AG09319 (cell line): ENCODE measurements around the gene JMJD6.
"Not testable (repeated sequence)": the region's sequence is repeated elsewhere in the genome, so short reads cannot be mapped to it uniquely, and the experiment has no call there.

Experiments used
- DNase-seq: peaks from one replicate; pipeline ENCODE4 v3.0.0-alpha.2; 2010; ENCODE audit warnings: low read depth; ENCODE audit errors: extremely low read depth
- CTCF ChIP-seq: IDR thresholded peaks from 2 replicates; pipeline ENCODE4 v1.5.1; 2011; ENCODE audit warnings: low read depth, mild to moderate bottlenecking, inconsistent platforms, low read length, moderate library complexity

The JMJD6 gene

GRCh38 chr17:76753061-76753961, 26.9 kb upstream of the JMJD6 start:
- TF ChIP-seq CTCF: no peak
- DNase-seq: no peak

GRCh38 chr17:76752006-76752405, 25.6 kb upstream of the JMJD6 start:
- no peak for TF ChIP-seq CTCF
- DNase-seq: no peak

- TF ChIP-seq CTCF: no peak
- no peak for DNase-seq
Observed at GRCh38 chr17:76751416-76751993, 25.1 kb upstream of the JMJD6 start.

- DNase-seq: no peak
- no peak for TF ChIP-seq CTCF
Observed at GRCh38 chr17:76748657-76749056, 22.3 kb upstream of the JMJD6 start.

GRCh38 chr17:76747716-76748363, 21.4 kb upstream of the JMJD6 start:
- no peak for DNase-seq
- TF ChIP-seq CTCF: no peak

- not testable (repeated sequence) for DNase-seq
Observed at GRCh38 chr17:76745785-76746184, 19.4 kb upstream of the JMJD6 start.

- no peak for DNase-seq
Observed at GRCh38 chr17:76744747-76745146, 18.3 kb upstream of the JMJD6 start.

More at GRCh38 chr17:76744747-76745146, 18.3 kb upstream of the JMJD6 start:
- no peak for TF ChIP-seq CTCF
